RPMI7951 (cell line): ENCODE data around the gene CLDN20. TPM values are rescaled to one million over a fixed set of nuclear protein-coding genes. Genes with fewer than 3 reads are reported as not detected.

Experiments
- DNase-seq: peaks from one replicate; pipeline ENCODE4 v3.0.0-alpha.2; 2012; ENCODE audit warnings: low read depth
- total RNA-seq: library from RNA; depleted of rRNA; stranded (reverse); fragments of >200 nt; shearing (Covaris generic); gene quantifications from 2 replicates; pipeline ENCODE4 v1.2.3, GENCODE V29; 2014

The CLDN20 gene
- total RNA-seq, 1 experiment from 2014 or later, result not detected

GRCh38 chr6:155268088-155268867 lies 4.5 kb downstream of the CLDN20 start:
- peak; percentile 74 for DNase-seq

- no peak for DNase-seq
These were observed 6.0 kb downstream of the CLDN20 start for GRCh38 chr6:155269765-155270164.

- no peak for DNase-seq
These were observed 6.8 kb downstream of the CLDN20 start for GRCh38 chr6:155270561-155271091.

- no peak for DNase-seq
These were observed 7.3 kb downstream of the CLDN20 start for GRCh38 chr6:155271145-155271544.

GRCh38 chr6:155272353-155273232 lies 8.8 kb downstream of the CLDN20 start:
- DNase-seq, result peak; percentile 5

- DNase-seq, result peak; percentile 96
These were observed 9.6 kb downstream of the CLDN20 start for GRCh38 chr6:155273431-155273830.

GRCh38 chr6:155274106-155274505 lies 10.3 kb downstream of the CLDN20 start:
- DNase-seq, result peak; percentile 27

- peak; percentile 46 for DNase-seq
These were observed 10.7 kb downstream of the CLDN20 start for GRCh38 chr6:155274533-155274932.

- DNase-seq, result no peak
These were observed 12.1 kb downstream of the CLDN20 start for GRCh38 chr6:155275808-155276480.

- DNase-seq, result no peak
These were observed 12.8 kb downstream of the CLDN20 start for GRCh38 chr6:155276638-155277037.

- no peak for DNase-seq
These were observed 14.7 kb downstream of the CLDN20 start for GRCh38 chr6:155278319-155279049.

GRCh38 chr6:155284775-155285174 lies 21.0 kb downstream of the CLDN20 start:
- DNase-seq, result no peak

- no peak for DNase-seq
These were observed 23.9 kb downstream of the CLDN20 start for GRCh38 chr6:155287762-155288161.

- DNase-seq, result no peak
These were observed 26.7 kb downstream of the CLDN20 start for GRCh38 chr6:155290491-155290890.

GRCh38 chr6:155291291-155291690 lies 27.5 kb downstream of the CLDN20 start:
- no peak for DNase-seq

- no peak for DNase-seq
These were observed 28.9 kb downstream of the CLDN20 start for GRCh38 chr6:155292711-155293110.

GRCh38 chr6:155297669-155298068 lies 33.9 kb downstream of the CLDN20 start:
- no peak for DNase-seq

- no peak for DNase-seq
These were observed 38.1 kb downstream of the CLDN20 start for GRCh38 chr6:155301867-155302266.

GRCh38 chr6:155303361-155303870 lies 39.6 kb downstream of the CLDN20 start:
- DNase-seq, result no peak

GRCh38 chr6:155306958-155307357 lies 43.1 kb downstream of the CLDN20 start:
- no peak for DNase-seq

- no peak for DNase-seq
These were observed 45.3 kb downstream of the CLDN20 start for GRCh38 chr6:155309150-155309549.
